Measurements from ENCODE around the gene AIG1. TPM values are rescaled to one million over a fixed set of nuclear protein-coding genes. Genes with fewer than 3 reads are reported as not detected.

AIG1 gene
- total RNA-seq, 1 experiment from 2014 or later, result 51.1 TPM

GRCh38 chr6:143271024-143271423 lies 210.3 kb downstream of the AIG1 start (continued):
- TF ChIP-seq ELF1 (IDR thresholded peaks at IDR 0.05; ENCODE audit: borderline replicate concordance, low read depth) (no peak), TCF7L2 (IDR thresholded peaks at IDR 0.05; ENCODE audit: borderline replicate concordance, extremely low read depth, insufficient read depth, insufficient read length) (no peak), RAD21 (IDR thresholded peaks at IDR 0.05; ENCODE audit: low read depth) (no peak), POLR2AphosphoS5 (IDR thresholded peaks at IDR 0.05; ENCODE audit: low read depth, low read length) (no peak), JUND (IDR thresholded peaks at IDR 0.05) (no peak), YY1 (IDR thresholded peaks at IDR 0.05; ENCODE audit: extremely low read depth, insufficient replicate concordance, low read depth, low read length) (no peak), CBX3 (IDR thresholded peaks at IDR 0.05; ENCODE audit: low read depth) (no peak)

- Histone ChIP-seq H4K20me1 (ENCODE audit: insufficient read depth) (no peaks in the 10 kb centered on the region), H3K27me3 (ENCODE audit: insufficient read depth, low read length) (no peaks in the 10 kb centered on the region), H2AFZ (ENCODE audit: low read depth, low read length, poor library complexity, severe bottlenecking) (no peak overlapping the region), H3K4me1 (ENCODE audit: control insufficient read depth in 1 of 2, insufficient read depth in 2 of 2, low read length in 2 of 2) (no peaks in the 10 kb centered on the region), H3K9ac (ENCODE audit: low read length) (no peak overlapping the region), H3K9me3 (ENCODE audit: control insufficient read depth in 1 of 2, insufficient read depth in 1 of 2, low read depth in 1 of 2, low read length in 2 of 2) (no peaks in the 10 kb centered on the region), H3K4me2 (ENCODE audit: low read length) (no peak overlapping the region), H3K36me3 (ENCODE audit: control insufficient read depth in 1 of 2, insufficient read depth in 2 of 2, low read length in 2 of 2) (no peaks in the 10 kb centered on the region), H3K4me3 (replicated peaks in 1 of 2; ENCODE audit: low read depth in 1 of 2, low read length in 2 of 2) (no peak overlapping the region), H3K27ac (ENCODE audit: low read depth, low read length) (no peak overlapping the region), H3K79me2 (ENCODE audit: insufficient read depth, low read length) (no peaks in the 10 kb centered on the region), H3K9me2 (ENCODE audit: insufficient read depth) (no peaks in the 10 kb centered on the region)
- intact Hi-C loops (cut with micrococcal nuclease), result loop anchor here (10.0 kb wide), 1 partner anchor 802 kb away; no protein-coding TSS in a partner anchor
- DNase-seq (ENCODE audit: low read depth, low spot score) (no peak), ATAC-seq (no peak)
- CTCF ChIA-PET, result no interaction called here
- RAD21 ChIA-PET (ENCODE audit: low non-redundant PET in 1 of 2, low total read pairs in 2 of 2, uncharacterized antibody in 2 of 2, unreplicated experiment in 2 of 2), result no interaction called here
- BruUV-seq (replicated peaks), result no TSS peak
- POLR2A ChIA-PET, result no interaction called here
- TF ChIP-seq EGR1 (IDR thresholded peaks at IDR 0.05; ENCODE audit: low read depth), result no peak
- TF ChIP-seq MAX (IDR thresholded peaks at IDR 0.05), result no peak
- TF ChIP-seq FOSL1 (IDR thresholded peaks at IDR 0.05; ENCODE audit: low read depth), result no peak
- TF ChIP-seq ZFX (IDR thresholded peaks at IDR 0.05), result no peak
- no peak for TF ChIP-seq RAD21 (IDR thresholded peaks at IDR 0.05; ENCODE audit: low read depth)
- no peak for TF ChIP-seq ELF1 (IDR thresholded peaks at IDR 0.05; ENCODE audit: borderline replicate concordance, low read depth)
- no peak for TF ChIP-seq REST (IDR thresholded peaks at IDR 0.05; ENCODE audit: low read depth)
- TF ChIP-seq EZH2 (IDR thresholded peaks at IDR 0.05), result no peak
- no peak for TF ChIP-seq YY1 (IDR thresholded peaks at IDR 0.05; ENCODE audit: extremely low read depth, insufficient replicate concordance, low read depth, low read length)
- TF ChIP-seq ATF3 (IDR thresholded peaks at IDR 0.05), result no peak
- TF ChIP-seq CBX3 (IDR thresholded peaks at IDR 0.05; ENCODE audit: low read depth), result no peak
- TF ChIP-seq EZH2phosphoT487 (IDR thresholded peaks at IDR 0.05; ENCODE audit: borderline replicate concordance), result no peak
- TF ChIP-seq POLR2A (IDR thresholded peaks at IDR 0.05; ENCODE audit: borderline replicate concordance, extremely low read depth, insufficient read depth, insufficient read length), result no peak
- no peak for TF ChIP-seq SP1 (IDR thresholded peaks at IDR 0.05; ENCODE audit: low read depth)
- TF ChIP-seq TCF7L2 (IDR thresholded peaks at IDR 0.05; ENCODE audit: borderline replicate concordance, extremely low read depth, insufficient read depth, insufficient read length), result no peak
- TF ChIP-seq ZBTB33 (IDR thresholded peaks at IDR 0.05; ENCODE audit: extremely low read depth, insufficient replicate concordance, low read length), result no peak
- TF ChIP-seq SIN3A (IDR thresholded peaks at IDR 0.05; ENCODE audit: low read depth), result no peak
These were observed 215.7 kb downstream of the AIG1 start for GRCh38 chr6:143276436-143276835.
